Measurements from ENCODE around the gene MOB3A.

Gene MOB3A

GRCh38 chr19:2046046-2046907 lies 49.8 kb downstream of the MOB3A start:
- no peak for DNase-seq (ENCODE audit: low read depth in 2 of 2)

- DNase-seq (ENCODE audit: low read depth in 2 of 2), result no peak
Measured at GRCh38 chr19:2045501-2046045, 50.6 kb downstream of the MOB3A start.

- no peak for DNase-seq (ENCODE audit: low read depth in 2 of 2)
Measured at GRCh38 chr19:2044709-2045500, 51.2 kb downstream of the MOB3A start.

- no peak for DNase-seq (ENCODE audit: low read depth in 2 of 2)
Measured at GRCh38 chr19:2043961-2044708, 52.0 kb downstream of the MOB3A start.

- no peak for DNase-seq (ENCODE audit: low read depth in 2 of 2)
Measured at GRCh38 chr19:2043251-2043641, 52.9 kb downstream of the MOB3A start.

GRCh38 chr19:2042485-2043250 lies 53.5 kb downstream of the MOB3A start:
- no peak for DNase-seq (ENCODE audit: low read depth in 2 of 2)

GRCh38 chr19:2041683-2042484 lies 54.2 kb downstream of the MOB3A start:
- peak; percentile 78 to 80 for DNase-seq (ENCODE audit: low read depth in 2 of 2)

GRCh38 chr19:2041433-2041682 lies 54.8 kb downstream of the MOB3A start:
- DNase-seq (ENCODE audit: low read depth in 2 of 2), result no peak

- no peak for DNase-seq (ENCODE audit: low read depth in 2 of 2)
Measured at GRCh38 chr19:2040647-2041432, 55.3 kb downstream of the MOB3A start.

- no peak for DNase-seq (ENCODE audit: low read depth in 2 of 2)
Measured at GRCh38 chr19:2039959-2040646, 56.0 kb downstream of the MOB3A start.

GRCh38 chr19:2039089-2039958 lies 56.8 kb downstream of the MOB3A start:
- no peak for DNase-seq (ENCODE audit: low read depth in 2 of 2)

GRCh38 chr19:2038284-2039088 lies 57.6 kb downstream of the MOB3A start:
- no peak for DNase-seq (ENCODE audit: low read depth in 2 of 2)

GRCh38 chr19:2037651-2038255 lies 58.4 kb downstream of the MOB3A start:
- no peak for DNase-seq (ENCODE audit: low read depth in 2 of 2)

- no peak for DNase-seq (ENCODE audit: low read depth in 2 of 2)
Measured at GRCh38 chr19:2036424-2036823, 59.7 kb downstream of the MOB3A start.

GRCh38 chr19:2035590-2035991 lies 60.5 kb downstream of the MOB3A start:
- DNase-seq (ENCODE audit: low read depth in 2 of 2), result no peak

GRCh38 chr19:2034729-2035589 lies 61.2 kb downstream of the MOB3A start:
- DNase-seq (ENCODE audit: low read depth in 2 of 2), result no peak
